Measurements from ENCODE around the gene EMC1.

DNA sequence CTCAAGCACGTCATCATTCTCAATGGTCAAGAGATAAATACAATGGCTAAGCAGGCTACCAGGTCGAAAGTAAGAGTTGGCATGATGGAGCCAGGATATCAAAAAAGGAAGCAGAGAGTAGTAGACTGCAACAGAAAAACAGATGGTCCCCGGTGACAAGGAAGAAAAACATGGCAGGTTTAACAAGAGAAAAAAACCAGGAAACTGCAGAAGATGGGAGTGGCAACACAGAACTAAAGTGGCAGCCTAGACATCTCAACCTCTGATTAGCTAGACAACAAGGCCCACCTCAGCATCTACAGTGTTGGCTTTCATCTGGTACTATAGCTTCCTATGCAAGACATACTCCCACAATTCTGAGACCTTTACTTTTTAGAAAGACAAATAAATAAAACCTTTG, 44.4 kb downstream of the EMC1 start:
- TF ChIP-seq POLR2A (IDR thresholded peaks at IDR 0.05), result no peak
- TF ChIP-seq, protein P1, sequence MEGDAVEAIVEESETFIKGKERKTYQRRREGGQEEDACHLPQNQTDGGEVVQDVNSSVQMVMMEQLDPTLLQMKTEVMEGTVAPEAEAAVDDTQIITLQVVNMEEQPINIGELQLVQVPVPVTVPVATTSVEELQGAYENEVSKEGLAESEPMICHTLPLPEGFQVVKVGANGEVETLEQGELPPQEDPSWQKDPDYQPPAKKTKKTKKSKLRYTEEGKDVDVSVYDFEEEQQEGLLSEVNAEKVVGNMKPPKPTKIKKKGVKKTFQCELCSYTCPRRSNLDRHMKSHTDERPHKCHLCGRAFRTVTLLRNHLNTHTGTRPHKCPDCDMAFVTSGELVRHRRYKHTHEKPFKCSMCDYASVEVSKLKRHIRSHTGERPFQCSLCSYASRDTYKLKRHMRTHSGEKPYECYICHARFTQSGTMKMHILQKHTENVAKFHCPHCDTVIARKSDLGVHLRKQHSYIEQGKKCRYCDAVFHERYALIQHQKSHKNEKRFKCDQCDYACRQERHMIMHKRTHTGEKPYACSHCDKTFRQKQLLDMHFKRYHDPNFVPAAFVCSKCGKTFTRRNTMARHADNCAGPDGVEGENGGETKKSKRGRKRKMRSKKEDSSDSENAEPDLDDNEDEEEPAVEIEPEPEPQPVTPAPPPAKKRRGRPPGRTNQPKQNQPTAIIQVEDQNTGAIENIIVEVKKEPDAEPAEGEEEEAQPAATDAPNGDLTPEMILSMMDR (IDR thresholded peaks at IDR 0.05), result no peak
